K562 (cell line): ENCODE results near the gene RGS6. TPM values are rescaled to one million over a fixed set of nuclear protein-coding genes. Genes with fewer than 3 reads are reported as not detected.

ENCODE experiments used
- ATAC-seq: fragments of 200-7000 bp; cut with Tn5 transposase; 3 replicates; pipeline ENCODE4 v1.9.1; 2020; ENCODE audit warnings: moderate library complexity
- BruUV-seq: library from RNA; stranded (reverse); fragments of 400-500 nt; replicated peaks from 2 replicates; lab custom pipeline; 2021; lab: Mats Ljungman, UMichigan
- CTCF ChIA-PET: fragments of 300-600 bp; formaldehyde crosslinking; extraction: SDS; loops from one replicate; lab custom pipeline; 2021; ENCODE audit warnings: low intra/inter-chr PET ratio; lab: Yijun Ruan, JAX
- POLR2A ChIA-PET: fragments of 300-600, 350-650 bp; sonication (Branson Sonifier 250); formaldehyde crosslinking; extraction: SDS; loops from one replicate; lab custom pipeline; 2021; ENCODE audit warnings: antibody characterized with exemption, inconsistent platforms; lab: Yijun Ruan, JAX
- DNase-seq, 4 experiments: peaks; one replicate each; pipeline versions ENCODE4 v3.0.0 to v3.0.0-alpha.2; 2011 to 2018; ENCODE audit warnings: low spot score in 3 of 4, mixed read lengths in 3 of 4; ENCODE audit errors: extremely low read depth in 1 of 4
- FAIRE-seq: peaks from 2 replicates; lab custom pipeline; 2011; peaks lifted over from hg19 to GRCh38; lab: Jason Lieb, UNC
- H2AFZ ChIP-seq: 2 replicates; pipeline ENCODE4 v1.6.0; 2011; ENCODE audit warnings: low read depth, low read length, control low read depth, inconsistent platforms
- H3K27ac ChIP-seq: fragments of 200-600 bp; 3 replicates; pipeline ENCODE4 v1.8.0; 2011; ENCODE audit warnings: low read depth, mild to moderate bottlenecking, control low read depth, inconsistent platforms, low read length, moderate library complexity, mixed read lengths; ENCODE audit errors: extremely low read depth
- H3K27me3 ChIP-seq, 2 experiments: fragments of 300-600 bp in 1 of 2; 2 replicates in 1 of 2; 3 replicates in 1 of 2; pipeline versions ENCODE4 v1.6.0 to v1.8.0; 2011; ENCODE audit warnings: inconsistent platforms in 2 of 2, low read length in 2 of 2, mild to moderate bottlenecking in 1 of 2, mixed read lengths in 1 of 2, moderate library complexity in 1 of 2; ENCODE audit not compliant: control insufficient read depth in 2 of 2, insufficient read depth in 2 of 2
- H3K36me3 ChIP-seq: fragments of 300-600 bp; 3 replicates; pipeline ENCODE4 v1.8.0; 2011; ENCODE audit warnings: mild to moderate bottlenecking, low read length, inconsistent platforms; ENCODE audit not compliant: control insufficient read depth, insufficient read depth
- H3K4me1 ChIP-seq, 2 experiments: fragments of 200-600 bp in 1 of 2; replicated peaks in 1 of 2; 2 replicates in 1 of 2; 3 replicates in 1 of 2; pipeline versions ENCODE4 v1.5.1 to v1.8.0; 2011; ENCODE audit warnings: inconsistent platforms in 2 of 2, low read length in 2 of 2, mild to moderate bottlenecking in 1 of 2, mixed read lengths in 1 of 2, moderate library complexity in 1 of 2; ENCODE audit not compliant: control insufficient read depth in 2 of 2, insufficient read depth in 2 of 2
- H3K4me2 ChIP-seq: 2 replicates; pipeline ENCODE4 v1.6.1; 2011; ENCODE audit warnings: low read length, control low read depth, inconsistent platforms, mixed read lengths; ENCODE audit not compliant: insufficient read depth
- H3K4me3 ChIP-seq: fragments of 200-600 bp; sonication (generic), shearing (Covaris generic); 2 replicates; pipeline ENCODE4 v1.5.1; 2016; ENCODE audit warnings: control low read depth, inconsistent platforms
- H3K79me2 ChIP-seq: fragments of 200-600 bp; 3 replicates; pipeline ENCODE4 v1.8.0; 2011; ENCODE audit warnings: low read length, inconsistent platforms; ENCODE audit not compliant: control insufficient read depth, insufficient read depth
- H3K9ac ChIP-seq, 2 experiments: 2 replicates each; pipeline versions ENCODE4 v1.6.0 to v1.6.1; 2011; ENCODE audit warnings: low read depth in 2 of 2, low read length in 2 of 2, control low read depth in 1 of 2, inconsistent platforms in 1 of 2, mild to moderate bottlenecking in 1 of 2, mixed read lengths in 1 of 2; ENCODE audit not compliant: insufficient read depth in 1 of 2
- H3K9me1 ChIP-seq: one replicate; pipeline ENCODE4 v1.6.0; 2011; ENCODE audit warnings: inconsistent platforms, mild to moderate bottlenecking, low read length, moderate library complexity; ENCODE audit not compliant: control insufficient read depth, insufficient read depth
- H3K9me3 ChIP-seq: replicated peaks from 2 replicates; pipeline ENCODE4 v1.5.1; 2011; ENCODE audit warnings: low read depth, low read length, inconsistent platforms; ENCODE audit not compliant: control insufficient read depth, insufficient read depth
- H4K20me1 ChIP-seq: replicated peaks from 2 replicates; pipeline ENCODE4 v1.6.1; 2011; ENCODE audit warnings: low read length, inconsistent platforms, mixed read lengths; ENCODE audit not compliant: control insufficient read depth, insufficient read depth
- GTF2E2 ChIP-seq: fragments of 200-800 bp; sonication (Bioruptor generic); IDR thresholded peaks from 2 replicates; pipeline ENCODE4 v1.6.1; 2016; ENCODE audit warnings: missing genetic modification characterization, missing compliant biosample characterization
- IFI16 ChIP-seq: fragments of 250-450 bp; sonication (Bioruptor Pico); IDR thresholded peaks from 2 replicates; pipeline ENCODE4 v2.1.2; 2022; ENCODE audit warnings: mild to moderate bottlenecking, inconsistent platforms
- MEF2A ChIP-seq: IDR thresholded peaks from 2 replicates; pipeline ENCODE4 v1.6.1; 2011; ENCODE audit warnings: low read depth, mild to moderate bottlenecking, low read length, moderate library complexity; ENCODE audit not compliant: control insufficient read depth
- SREBF1 ChIP-seq: fragments of 150-350 bp; IDR thresholded peaks from 2 replicates; pipeline ENCODE4 v1.6.1; 2014; ENCODE audit warnings: antibody characterized with exemption, low read depth, low read length, borderline replicate concordance
- TAF15 ChIP-seq: fragments of 200-400 bp; formaldehyde crosslinking; IDR thresholded peaks from 2 replicates; pipeline ENCODE4 v1.6.1; 2017; ENCODE audit warnings: mild to moderate bottlenecking, low read depth, low read length, moderate library complexity
- TGIF2 ChIP-seq: sonication (generic); formaldehyde crosslinking; IDR thresholded peaks from 2 replicates; pipeline ENCODE4 v1.8.1; 2022; ENCODE audit warnings: mild to moderate bottlenecking, missing genetic modification reagents, moderate library complexity
- ZBTB5 ChIP-seq: fragments of 450-650 bp; IDR thresholded peaks from 2 replicates; pipeline ENCODE4 v1.6.1; 2017; ENCODE audit warnings: antibody characterized with exemption
- ZNF511 ChIP-seq: sonication (generic); formaldehyde crosslinking; IDR thresholded peaks from 2 replicates; pipeline ENCODE4 v1.8.0; 2022; ENCODE audit warnings: mild to moderate bottlenecking, missing genetic modification reagents
- WGBS: fragments of 100-300 bp; shearing (Covaris generic); methylation state at CpG from one replicate; pipeline ENCODE4 v1.1.6; 2016; ENCODE audit warnings: low coverage, mixed read lengths; ENCODE audit not compliant: insufficient coverage; ENCODE audit errors: missing lambda C conversion rate; 5-methylcytosine and 5-hydroxymethylcytosine counted together
- in situ Hi-C: fragments of 300-500 bp; cut with MboI; formaldehyde crosslinking; loops from 4 replicates; pipeline ENCODE4 v1.15.0; 2018; ENCODE audit warnings: inconsistent platforms, mixed read lengths
- intact Hi-C: fragments of 100-400 bp; cut with micrococcal nuclease; formaldehyde crosslinking; loops from 2 replicates; pipeline ENCODE4 v1.14.2; 2022
- polyA plus RNA-seq, 8 experiments: library from polyadenylated mRNA; depleted of rRNA in 4 of 8; stranded (reverse) in 5 of 8; unstranded in 3 of 8; fragments of >200 nt; fragmentation: Nextera tagmentation in 2 of 8; fragmentation: Illumina TruSeq in 1 of 8; extraction: Ambion mirVana in 2 of 8; extraction: Trizol in 1 of 8; gene quantifications; 2 replicates each; pipeline versions ENCODE4 v1.2.1 to v1.2.3, GENCODE V29; 2011 to 2014; ENCODE audit warnings: inconsistent platforms in 1 of 8, missing spikeins in 1 of 8
- total RNA-seq, 7 experiments: library from RNA; depleted of rRNA in 6 of 7; stranded (reverse); fragments of >200 nt in 6 of 7; fragmentation: Illumina TruSeq in 2 of 7; extraction: Trizol in 2 of 7; gene quantifications; 2 replicates each; pipeline versions ENCODE4 v1.2.1 to v1.2.3, GENCODE V29; 2011 to 2021; ENCODE audit warnings: low replicate concordance in 1 of 7

The RGS6 gene
- total and polyA plus RNA-seq, 9 of the 15 experiments (the other 6 are each of a cell fraction or from before 2014, with no cell fraction given) = not detected

GRCh38 chr14:72514660-72515025, 582.4 kb downstream of the RGS6 start:
- BruUV-seq = no TSS peak
- DNase-seq = no peak
- H4K20me1 ChIP-seq = no peaks in the 10 kb centered on the region
- H3K4me3 ChIP-seq = no peak overlapping the region
- intact Hi-C loops (loop anchor here (5.0 to 10.0 kb wide), 2 partner anchors 303 to 960 kb away; no protein-coding TSS in a partner anchor), in situ Hi-C loops (loop anchor here (5.0 to 25.0 kb wide), 4 partner anchors 393 to 948 kb away; partner anchors contain the start of genes NUMB and PAPLN)
- POLR2A ChIA-PET = interaction anchor here (0.6 to 1.5 kb wide), 5 partner anchors 13 to 452 kb away, joined by 3 to 5 read pairs (median 3); no protein-coding TSS in a partner anchor
- CTCF ChIA-PET = interaction anchor here (1.1 to 1.8 kb wide), 4 partner anchors 390 to 957 kb away, joined by 3 to 10 read pairs (median 6); no protein-coding TSS in a partner anchor
- H3K9ac ChIP-seq = no peak overlapping the region
- H3K36me3 ChIP-seq = no peaks in the 10 kb centered on the region
- 6% methylated on average over 5 of the region's 5 CpGs for WGBS
- no peaks in the 10 kb centered on the region; a peak in 1 of 5 replicates for H3K4me1 ChIP-seq
- FAIRE-seq = no peak
- H2AFZ ChIP-seq = no peak overlapping the region
- no peaks in the 10 kb centered on the region for H3K79me2 ChIP-seq
- H3K9me1 ChIP-seq = no peaks in the 10 kb centered on the region
- no peak overlapping the region for H3K4me2 ChIP-seq
- no peaks in the 10 kb centered on the region; a peak in 1 of 5 replicates for H3K27me3 ChIP-seq
- ATAC-seq = no peak
- TF ChIP-seq SREBF1 (no peak), TAF15 (no peak), MEF2A (no peak), GTF2E2 (no peak), TGIF2 (CRISPR knock-in tag) (no peak), ZNF511 (CRISPR knock-in tag) (no peak), ZBTB5 (no peak), IFI16 (no peak)
- no peaks in the 10 kb centered on the region for H3K9me3 ChIP-seq
- H3K27ac ChIP-seq = no peak overlapping the region
